GM19455 (cell line): ENCODE measurements around the gene HMGXB4.

Experiments
- ATAC-seq: cut with Tn5 transposase; IDR thresholded peaks from one replicate; pipeline ENCODE4 v1.9.1; 2021; ENCODE audit not compliant: unreplicated experiment

HMGXB4 gene

DNA sequence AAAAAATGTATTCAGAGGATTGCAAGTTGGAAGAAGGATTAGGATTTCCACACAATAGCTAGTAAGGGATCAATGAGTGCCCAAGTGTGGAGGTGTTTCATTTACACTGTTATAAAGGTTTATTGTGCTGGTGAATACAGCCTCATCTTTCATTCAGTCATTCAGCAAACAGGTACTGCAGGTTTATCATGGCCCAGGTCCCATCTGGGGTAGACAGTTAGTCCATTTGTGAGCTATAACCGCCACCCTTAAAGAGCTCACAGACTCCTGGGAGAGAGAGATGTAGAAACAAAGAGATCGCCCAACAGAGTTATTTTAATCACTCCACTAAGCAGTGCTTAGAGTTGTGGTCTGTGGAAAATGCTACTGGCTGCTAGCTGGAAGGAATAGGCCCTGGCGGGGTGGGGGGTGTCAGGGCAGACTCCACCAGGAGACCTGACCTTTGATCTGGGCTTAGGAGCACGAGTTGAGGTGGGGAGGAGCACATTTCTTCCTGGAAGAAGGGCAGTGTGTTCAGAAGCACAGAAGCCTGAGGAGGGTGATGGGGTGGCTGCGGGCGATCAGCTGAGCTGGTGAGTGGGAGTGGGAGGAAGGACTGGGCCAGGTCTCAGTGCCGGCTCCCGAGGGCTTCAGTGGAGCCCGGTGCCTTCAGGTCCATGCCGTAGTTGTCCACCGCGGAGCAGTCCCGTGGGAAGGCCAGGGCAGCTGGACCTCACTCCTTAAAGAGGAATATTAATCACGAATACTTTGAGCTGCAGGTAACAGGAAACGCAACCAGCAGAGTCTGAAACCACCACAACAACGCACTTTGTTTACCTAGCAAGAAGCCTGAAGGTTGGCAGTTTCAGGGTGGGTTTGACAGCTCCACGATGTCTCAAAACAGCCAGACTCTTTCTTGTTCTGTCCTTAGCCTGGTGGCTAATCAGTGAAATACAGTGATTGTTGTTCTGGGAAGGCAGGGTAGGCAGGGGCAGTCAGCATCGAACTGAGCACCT is 53.6 kb downstream of the HMGXB4 start:
- no peak for ATAC-seq

DNA sequence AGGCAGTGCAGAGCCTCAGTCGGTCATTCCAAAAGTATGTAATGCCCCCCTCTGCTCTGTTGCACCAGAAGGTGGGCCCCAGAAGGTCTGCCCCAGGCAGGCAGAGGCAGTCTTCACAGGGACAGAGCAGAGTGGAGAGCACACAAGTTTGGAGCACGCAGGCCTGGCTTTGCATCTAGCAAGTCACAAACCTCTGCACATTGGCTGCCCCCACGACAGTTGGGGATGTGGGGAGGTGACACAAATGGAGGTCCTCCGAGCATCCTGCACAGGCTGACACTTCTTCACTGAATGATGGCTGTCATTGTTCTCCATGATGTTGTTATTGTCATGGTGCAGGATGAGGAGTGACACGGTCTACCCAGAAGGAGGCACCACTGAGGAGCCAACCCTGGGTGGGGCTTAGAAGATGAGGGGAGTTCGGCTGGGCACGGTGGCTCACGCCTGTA is 54.3 kb downstream of the HMGXB4 start:
- ATAC-seq: no peak

DNA sequence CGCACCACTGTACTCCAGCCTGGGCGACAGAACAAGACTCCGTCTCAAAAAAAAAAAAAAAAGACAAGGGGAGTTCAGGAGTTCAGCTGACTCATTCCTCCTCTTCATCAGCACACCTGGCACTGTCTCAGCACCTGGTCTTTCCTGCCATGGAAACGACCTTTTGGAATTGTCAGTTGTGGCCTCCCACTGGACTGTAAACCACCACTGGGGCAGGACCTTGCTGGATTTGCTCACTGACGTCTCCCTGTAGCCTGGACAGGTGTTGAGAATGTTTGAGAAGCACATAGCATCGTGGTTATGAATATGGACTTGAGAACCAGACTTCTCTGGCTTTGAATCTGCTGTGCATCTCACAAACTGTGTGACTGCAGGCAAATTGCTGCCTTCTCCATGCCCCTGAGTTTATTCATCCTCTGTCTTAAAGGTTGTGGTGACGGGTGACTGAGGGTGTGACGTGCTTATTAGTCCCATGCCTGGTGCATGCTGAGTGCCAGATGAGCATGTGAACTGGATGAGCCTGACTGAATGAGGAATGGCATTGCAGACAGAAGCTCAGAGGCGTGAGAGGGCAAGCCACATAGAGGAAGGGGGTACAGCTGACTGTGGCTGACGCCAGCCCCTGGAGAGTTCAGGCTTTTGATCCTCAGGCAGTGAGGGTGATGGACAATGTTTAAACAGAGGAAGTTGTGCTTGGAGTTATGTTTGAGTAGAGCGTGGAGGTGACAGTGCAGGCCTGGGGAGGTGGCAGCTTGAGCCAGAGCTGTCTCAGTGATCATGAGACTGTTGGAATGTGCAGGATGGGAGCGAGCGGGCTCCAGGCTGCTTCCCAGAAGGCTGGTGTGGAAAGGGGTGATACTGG is 55.1 kb downstream of the HMGXB4 start:
- ATAC-seq: no peak

DNA sequence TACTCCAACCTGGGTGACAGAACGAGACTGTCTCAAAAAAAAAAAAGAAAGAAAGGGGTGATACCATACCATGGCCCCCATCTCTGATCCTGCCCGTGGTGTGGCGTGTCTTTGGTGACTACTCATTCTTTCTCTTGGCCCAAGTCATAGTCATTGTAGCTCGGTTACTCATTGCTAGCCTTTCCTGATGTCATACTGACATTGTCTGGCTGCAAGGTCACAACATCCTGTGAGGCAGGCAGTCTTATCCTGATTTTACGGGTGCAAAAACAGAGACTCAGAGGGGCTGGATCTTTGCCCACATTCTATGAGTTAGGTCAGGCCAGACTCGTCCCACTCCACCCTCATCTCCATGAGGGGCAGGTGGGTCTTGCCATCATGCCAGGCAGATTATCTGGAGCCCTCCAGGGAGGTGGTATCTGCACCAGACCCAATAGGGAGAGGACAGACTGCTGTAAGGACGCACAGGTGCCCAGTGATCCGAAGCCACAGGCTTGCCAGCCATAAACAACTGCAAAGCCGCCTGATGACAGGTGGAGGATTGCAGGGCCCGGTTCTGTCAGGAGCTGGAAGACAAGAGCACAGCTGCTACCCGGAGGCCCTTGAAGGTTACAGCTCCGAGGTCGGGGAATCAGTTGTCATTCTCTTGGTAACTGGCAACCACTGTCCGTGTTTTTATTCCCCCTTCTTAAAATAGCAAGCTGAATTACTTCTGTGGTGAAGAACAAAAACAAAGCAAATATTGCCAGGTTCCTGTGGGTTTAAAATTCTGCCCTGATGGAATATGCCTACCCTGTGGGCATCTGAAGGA is 56.2 kb downstream of the HMGXB4 start:
- no peak for ATAC-seq

DNA sequence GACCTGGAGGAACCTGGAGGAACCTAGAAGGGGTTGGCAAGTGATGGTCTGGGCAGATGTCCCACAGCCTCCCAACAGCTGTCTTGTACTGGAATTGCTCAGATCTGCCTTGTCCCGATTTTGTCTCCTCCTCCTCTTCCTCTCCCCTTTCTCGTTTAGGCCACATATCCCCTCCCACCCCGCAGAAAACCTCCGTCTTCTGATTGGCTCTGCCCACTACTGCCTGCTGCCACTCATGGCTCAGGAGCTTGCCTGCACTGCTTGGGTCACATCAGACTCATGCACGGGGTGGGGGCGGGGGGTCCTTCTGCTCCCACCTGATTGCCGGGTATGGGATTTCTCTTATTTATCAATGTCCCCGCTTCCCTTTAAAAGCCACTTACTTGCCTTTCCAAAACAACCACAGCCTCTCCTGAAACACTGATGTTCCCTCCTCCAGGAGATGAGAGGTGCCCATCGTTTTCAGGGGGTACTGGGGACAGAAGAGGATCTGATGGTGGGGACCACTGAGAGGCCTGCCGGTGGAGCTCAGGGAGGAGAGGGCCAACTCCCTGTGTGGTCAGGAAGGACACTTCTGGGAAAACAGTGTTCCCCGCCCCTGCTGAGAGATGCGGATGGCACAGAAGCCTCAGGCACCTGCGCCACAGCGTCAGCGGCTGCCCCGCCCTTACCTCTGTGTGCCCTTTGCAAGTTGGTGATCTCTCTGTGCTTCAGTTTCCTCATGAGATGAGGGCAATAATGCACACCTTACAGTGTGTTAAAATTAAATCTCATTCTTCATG is 57.1 kb downstream of the HMGXB4 start:
- ATAC-seq: no peak

DNA sequence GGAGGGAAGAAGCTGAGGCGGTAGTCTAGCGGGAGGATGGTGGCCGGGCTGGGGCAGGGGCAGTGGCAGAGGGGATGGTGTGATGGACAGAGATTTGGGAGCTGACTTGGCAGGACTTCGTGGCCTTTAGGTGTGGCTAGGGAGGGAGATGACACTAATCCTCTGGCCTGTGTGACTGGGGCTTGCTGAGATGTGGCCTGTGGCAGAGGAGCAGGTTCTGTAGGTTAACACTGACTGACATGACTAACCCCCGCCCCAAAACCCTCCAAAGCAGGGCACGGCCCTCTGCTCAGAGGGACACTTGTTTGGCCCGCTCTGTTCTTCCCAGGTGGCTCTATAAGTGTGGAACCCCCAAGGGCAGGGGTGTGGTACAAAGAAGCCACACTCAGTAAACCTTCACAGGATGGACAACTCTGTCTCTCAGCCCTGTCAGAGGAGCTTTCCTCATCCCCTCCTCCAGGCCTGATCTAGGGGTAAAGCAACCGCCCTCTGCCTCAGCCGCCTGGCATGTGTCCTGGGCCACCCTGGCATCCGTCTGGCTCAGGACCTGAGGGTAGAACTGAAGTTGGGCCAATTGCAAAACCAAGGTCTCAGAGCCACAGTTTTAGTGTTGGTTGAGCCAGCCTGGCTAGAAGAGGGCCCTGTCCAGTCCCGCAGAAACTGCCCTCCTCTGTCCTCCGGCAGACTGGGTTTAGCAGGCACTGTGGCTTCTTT is 58.0 kb downstream of the HMGXB4 start:
- no peak for ATAC-seq

DNA sequence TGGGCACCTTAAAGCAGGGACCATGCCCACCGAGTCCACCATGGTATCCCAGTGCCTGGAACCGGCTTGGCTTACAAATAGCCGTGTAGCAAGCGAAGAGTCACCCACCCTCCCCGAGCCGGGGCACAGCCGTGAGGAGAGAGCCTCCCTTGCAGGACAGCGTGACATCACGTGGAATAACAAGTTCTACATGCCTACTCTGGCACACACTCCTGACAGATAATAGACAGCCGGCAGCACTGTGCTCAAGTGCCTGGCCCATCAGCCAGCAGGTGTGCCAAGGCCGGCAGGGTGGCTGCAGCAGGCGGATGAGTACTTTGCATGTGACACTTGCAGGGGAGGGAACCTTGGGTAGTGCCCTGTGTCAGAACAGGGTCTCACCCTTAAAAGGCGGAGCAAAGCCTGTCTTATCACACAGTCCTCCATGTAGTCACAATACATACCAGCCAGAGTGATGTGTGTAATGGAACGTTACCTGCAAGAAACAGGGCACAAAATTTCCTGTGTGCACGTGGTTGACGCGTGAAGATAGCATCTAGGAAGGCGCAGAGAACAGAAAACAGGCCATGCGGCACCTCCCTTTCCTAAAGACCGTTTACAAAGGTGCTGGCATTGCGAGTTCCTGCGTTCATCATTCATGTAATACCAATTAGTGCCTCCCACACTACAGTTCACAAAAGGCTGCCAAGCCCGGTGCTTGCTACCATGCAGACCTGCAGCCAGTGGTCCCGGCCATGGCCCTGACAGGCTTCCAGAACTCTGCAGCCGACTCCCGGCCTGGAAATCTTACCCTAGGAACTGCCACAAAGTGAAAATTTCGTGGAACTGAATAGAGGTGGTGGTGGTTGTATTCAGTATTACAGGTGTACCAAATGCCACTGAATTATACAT is 58.8 kb downstream of the HMGXB4 start:
- ATAC-seq: no peak

DNA sequence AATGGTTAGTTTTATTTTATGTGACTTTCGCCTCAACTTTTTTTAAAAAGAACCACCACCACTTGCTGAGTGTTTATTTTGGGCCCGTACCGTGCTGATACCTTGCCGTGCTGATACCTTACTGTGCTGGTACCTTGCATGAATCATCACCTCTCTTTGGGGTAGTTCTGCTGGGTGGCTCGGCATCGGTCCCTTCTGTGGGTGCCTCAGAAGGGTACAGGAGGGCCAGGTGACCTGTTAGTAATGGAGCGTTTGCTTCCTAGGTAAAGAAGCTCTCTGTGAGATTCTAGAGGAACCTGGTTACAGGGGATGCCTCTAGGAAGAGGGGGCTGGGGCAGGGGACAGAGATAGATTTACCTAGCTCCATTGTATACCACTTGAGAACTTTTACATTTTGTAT is 59.5 kb downstream of the HMGXB4 start:
- ATAC-seq: no peak

DNA sequence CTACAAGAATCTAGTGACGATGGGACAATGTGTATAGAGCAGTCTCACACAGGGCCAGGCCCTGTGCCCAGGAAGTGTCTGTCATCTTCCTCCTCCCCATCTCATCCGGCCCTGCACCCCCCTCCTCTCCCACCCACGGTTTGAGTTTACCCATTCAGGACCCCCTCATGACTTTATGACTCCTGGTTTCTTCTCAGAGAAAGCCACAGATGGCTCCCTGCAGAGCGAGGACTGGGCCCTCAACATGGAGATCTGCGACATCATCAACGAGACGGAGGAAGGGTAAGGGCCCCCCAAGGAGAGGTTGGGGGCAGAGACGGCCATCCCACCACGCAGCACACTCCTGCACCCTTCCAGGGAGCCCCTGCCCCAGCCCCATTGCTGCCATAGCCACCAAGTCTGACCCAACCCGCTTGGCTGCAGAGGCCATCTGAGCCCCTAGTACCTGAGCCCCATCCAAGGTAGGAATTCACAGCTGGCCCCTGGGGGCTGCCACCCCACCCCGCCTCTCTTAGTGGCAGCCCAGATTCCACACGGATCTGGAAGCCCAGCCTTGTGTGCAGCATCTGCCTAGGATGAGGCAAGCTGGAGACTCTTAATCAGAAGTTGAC is 60.5 kb downstream of the HMGXB4 start:
- no peak for ATAC-seq

DNA sequence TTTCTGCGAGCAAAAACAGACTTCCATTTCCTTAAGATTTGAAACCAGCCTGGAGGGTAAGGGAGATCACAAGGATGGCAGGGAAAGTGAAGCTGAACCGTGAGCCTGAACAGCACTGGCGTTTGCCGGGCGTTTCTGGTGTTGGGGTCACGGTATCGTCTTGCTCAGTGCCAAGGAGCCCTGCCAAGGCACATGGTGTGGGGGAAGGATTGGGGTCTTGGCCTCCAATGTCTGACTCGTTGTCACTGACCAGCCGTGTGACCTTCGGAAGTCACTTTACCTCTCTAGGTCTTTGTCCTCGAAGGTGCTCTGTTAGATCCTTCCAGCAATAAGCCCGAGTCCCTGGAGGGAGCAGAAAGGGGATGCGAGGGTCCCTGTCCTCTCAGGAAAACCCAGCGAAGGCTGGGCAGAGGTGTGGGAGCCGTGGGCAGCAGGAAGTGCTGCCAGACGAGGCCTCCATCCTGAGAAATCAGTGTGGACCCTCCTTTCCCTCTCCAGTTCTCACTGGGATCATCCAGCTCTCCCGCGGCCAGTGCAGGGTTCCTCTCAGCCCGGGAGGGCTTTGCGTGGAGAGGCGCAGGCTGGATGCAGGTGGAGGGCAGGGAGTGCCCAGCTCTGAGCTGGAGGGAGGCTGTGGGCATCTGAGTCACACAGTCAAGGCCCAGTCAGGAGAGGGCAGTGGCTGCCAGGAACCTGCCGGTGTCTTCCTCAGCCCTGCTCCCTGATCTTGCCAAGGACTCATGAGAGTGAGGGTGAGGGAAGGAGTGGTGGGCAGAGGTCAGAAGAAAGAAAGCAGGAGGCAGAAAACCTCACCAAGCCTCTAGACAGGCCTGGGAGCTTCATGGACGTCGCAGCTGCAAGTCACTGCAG is 61.3 kb downstream of the HMGXB4 start:
- no peak for ATAC-seq

DNA sequence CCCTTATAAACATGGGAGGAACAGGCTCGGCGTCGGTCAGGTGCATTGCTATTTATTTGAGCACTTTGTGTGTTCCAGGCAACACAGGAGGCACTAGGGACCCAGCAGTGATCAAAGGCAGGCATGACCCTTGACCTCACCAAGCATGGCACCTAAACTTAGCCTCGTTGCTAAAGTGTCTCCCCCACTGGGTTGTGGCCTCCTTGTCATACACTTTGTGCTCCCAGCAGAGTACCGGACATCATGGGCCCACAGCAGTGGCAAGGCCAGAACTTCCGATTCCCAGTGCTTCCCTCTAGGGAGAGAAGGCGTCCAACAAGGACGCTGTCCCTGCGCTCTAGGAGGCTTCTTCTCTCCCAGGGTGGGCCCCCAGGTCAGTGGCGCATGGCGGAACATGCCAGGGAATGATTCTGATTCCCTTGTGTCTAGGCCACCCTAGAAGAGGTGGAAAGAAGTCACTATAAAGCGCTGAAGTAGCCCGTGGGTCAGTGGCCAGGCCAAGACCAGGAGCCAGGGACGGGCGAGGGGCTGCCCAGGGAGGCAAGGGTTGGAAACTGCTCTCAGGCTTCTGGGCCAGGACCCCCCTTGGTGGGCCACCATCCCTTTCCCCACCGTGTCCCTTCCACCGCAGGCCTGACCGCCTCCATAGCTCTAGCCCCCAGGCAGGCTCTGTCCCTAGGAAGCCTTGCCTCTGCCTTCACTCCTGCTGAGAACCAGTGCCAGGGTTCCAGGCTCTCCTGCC is 62.1 kb downstream of the HMGXB4 start:
- ATAC-seq: no peak

DNA sequence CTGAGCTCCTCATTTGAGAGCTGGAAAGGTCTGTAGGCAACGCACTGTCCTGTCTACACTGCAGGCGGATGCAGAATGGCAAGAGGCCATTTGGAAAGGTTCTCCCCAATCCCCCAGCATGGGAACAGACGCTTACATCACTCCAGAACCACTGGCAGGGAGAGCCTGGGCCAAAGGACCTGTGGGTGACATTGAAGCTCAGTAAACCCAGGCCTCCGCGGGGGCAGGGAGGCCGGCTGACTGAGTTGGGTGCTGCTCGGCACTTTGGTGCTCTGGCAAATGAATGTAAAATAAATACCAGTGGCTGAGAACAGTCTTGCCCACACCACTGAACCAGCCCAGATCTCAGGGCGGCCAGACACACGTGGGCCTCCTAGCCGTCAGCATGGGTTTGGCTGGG is 64.8 kb downstream of the HMGXB4 start:
- no peak for ATAC-seq

DNA sequence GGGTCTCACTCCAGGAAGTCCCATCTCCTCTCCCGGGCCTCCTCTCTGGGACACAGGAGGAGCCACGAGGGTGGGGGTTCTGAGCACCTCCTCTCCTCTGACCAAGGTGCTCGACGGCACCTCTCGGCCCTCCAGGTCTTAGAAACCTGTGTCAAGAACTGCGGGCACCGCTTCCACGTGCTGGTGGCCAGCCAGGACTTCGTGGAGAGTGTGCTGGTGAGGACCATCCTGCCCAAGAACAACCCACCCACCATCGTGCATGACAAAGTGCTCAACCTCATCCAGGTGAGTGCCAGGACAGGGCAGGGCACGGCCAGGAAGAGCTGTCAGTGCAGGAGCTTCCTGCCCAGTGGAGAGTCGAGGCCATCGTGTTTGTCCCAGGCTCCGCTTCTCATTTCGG is 65.6 kb downstream of the HMGXB4 start:
- no peak for ATAC-seq

DNA sequence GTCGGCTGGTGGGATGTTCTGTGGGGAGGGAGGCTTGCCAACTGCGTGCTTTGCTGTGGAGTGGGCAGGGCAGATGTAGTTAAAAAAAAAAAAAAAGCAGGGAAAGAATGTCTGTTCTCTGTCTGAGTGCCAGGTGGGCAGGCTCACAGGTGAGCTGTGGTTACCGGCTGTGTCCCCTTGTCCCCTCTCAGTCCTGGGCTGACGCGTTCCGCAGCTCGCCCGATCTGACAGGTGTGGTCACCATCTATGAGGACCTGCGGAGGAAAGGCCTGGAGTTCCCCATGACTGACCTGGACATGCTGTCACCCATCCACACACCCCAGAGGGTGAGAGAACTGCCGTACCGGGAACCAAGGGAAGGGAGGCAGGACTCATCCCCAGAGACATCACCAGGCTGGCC is 66.0 kb downstream of the HMGXB4 start:
- no peak for ATAC-seq

DNA sequence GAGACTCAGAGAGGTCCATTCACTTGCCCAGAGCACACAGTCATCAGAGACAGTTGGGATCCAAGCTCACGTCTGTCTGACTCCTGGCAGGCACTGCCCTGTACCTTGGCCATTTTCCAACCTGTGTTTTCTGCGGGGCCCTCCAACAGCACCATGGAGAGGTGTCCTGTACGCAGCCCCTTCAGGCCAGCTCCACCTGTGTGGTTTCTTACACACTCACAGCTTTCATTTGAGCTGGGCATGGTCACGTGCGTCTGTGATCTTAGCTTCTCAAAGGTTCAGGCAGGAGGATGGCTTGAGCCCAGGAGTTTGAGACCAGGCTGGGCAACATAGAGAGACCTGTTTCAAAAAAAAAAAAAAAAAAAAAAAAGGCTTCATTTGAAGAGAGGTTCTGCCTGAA is 66.8 kb downstream of the HMGXB4 start:
- no peak for ATAC-seq

DNA sequence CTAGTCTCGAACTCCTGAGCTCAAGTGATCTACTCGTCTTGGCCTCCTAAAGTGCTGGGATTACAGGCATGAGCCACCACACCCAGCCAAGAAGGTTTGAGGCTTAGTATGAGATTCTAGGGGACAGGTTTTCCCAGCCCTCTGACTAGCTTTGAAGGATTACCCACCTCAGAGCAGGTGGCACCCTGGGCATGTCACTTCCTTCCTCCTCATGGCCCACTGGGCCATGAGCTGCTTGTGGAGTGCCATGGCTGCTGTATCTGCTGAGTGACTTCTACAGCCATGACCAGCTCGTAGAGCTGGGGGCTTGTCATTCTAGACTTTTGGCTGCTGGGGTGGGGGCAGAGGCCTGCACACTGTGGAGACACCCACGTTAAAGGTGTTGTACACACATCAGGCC is 67.5 kb downstream of the HMGXB4 start:
- ATAC-seq: no peak

DNA sequence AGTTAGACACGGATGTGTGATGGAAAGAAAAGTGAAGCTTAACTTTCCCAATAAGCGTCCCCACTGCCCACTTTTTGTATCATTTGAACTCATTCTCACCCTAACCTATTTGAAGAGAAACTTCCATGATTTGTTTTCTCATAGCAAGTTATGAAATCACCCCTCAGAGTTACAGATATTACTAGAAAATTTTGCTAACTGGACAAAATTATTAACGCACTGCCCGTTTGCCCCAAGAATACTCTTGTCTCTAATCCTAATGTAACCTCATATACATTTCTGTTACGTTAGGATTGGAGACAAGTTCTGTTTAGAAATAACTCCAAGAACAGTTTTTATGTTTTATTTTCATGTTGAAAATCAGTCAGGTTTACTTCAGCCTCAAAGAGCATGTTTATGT is 67.9 kb downstream of the HMGXB4 start:
- ATAC-seq: no peak
